ENCODE data around the gene OR1N1. TPM values are rescaled to one million over a fixed set of nuclear protein-coding genes. Genes with fewer than 3 reads are reported as not detected.

OR1N1 gene, protein sequence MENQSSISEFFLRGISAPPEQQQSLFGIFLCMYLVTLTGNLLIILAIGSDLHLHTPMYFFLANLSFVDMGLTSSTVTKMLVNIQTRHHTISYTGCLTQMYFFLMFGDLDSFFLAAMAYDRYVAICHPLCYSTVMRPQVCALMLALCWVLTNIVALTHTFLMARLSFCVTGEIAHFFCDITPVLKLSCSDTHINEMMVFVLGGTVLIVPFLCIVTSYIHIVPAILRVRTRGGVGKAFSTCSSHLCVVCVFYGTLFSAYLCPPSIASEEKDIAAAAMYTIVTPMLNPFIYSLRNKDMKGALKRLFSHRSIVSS
- total RNA-seq (2014; rRNA removed; shearing (Covaris generic)) (not detected in 2 replicates), polyA plus RNA-seq (2016; fragmentation: Nextera tagmentation; extraction: Ambion mirVana) (not detected in 2 replicates)
- long read RNA-seq = 0 reads

DNA sequence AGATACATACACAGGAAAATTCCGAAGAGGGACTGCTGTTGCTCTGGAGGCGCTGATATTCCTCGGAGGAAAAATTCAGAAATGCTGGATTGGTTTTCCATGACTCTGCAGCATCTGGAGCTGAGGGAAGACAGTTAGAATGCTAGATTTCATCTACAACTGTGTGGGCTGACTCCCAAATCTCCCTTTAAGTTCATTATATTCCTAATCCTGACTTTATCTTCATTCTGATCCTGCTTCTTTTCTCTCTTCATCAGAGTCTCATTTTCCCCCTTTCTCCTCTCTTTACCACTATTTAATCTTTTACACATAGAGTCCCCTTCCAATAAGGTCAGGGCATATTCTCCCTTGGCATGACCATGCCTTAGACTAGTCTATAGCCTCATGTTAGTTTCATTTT lies at the start of gene OR1N1:
TSS of gene OR1N1 (minus strand) at position 101 of the 400 bp plus-strand sequence. CDS start at position 101, 0 bp downstream.
- TF ChIP-seq NANOG (IDR thresholded peaks at IDR 0.05; ENCODE audit: borderline replicate concordance) (no peak), ZNF114 (CRISPR knock-in tag; IDR thresholded peaks at IDR 0.05) (no peak), POLR2AphosphoS5 (IDR thresholded peaks at IDR 0.05; ENCODE audit: low read depth) (no peak), ZNF331 (CRISPR knock-in tag; IDR thresholded peaks at IDR 0.05; ENCODE audit: low read depth) (no peak), CREB1 (CRISPR knock-in tag; IDR thresholded peaks at IDR 0.05; ENCODE audit: low read depth) (no peak), EZH2phosphoT487 (IDR thresholded peaks at IDR 0.05; ENCODE audit: unreplicated experiment) (no peak), JUNB (IDR thresholded peaks at IDR 0.05; ENCODE audit: unreplicated experiment) (no peak), STAT1 (IDR thresholded peaks at IDR 0.05; ENCODE audit: unreplicated experiment) (no peak)
- TF ChIP-seq, protein P1, sequence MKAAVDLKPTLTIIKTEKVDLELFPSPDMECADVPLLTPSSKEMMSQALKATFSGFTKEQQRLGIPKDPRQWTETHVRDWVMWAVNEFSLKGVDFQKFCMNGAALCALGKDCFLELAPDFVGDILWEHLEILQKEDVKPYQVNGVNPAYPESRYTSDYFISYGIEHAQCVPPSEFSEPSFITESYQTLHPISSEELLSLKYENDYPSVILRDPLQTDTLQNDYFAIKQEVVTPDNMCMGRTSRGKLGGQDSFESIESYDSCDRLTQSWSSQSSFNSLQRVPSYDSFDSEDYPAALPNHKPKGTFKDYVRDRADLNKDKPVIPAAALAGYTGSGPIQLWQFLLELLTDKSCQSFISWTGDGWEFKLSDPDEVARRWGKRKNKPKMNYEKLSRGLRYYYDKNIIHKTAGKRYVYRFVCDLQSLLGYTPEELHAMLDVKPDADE (IDR thresholded peaks at IDR 0.05) = no peak
- TF ChIP-seq, protein P2, sequence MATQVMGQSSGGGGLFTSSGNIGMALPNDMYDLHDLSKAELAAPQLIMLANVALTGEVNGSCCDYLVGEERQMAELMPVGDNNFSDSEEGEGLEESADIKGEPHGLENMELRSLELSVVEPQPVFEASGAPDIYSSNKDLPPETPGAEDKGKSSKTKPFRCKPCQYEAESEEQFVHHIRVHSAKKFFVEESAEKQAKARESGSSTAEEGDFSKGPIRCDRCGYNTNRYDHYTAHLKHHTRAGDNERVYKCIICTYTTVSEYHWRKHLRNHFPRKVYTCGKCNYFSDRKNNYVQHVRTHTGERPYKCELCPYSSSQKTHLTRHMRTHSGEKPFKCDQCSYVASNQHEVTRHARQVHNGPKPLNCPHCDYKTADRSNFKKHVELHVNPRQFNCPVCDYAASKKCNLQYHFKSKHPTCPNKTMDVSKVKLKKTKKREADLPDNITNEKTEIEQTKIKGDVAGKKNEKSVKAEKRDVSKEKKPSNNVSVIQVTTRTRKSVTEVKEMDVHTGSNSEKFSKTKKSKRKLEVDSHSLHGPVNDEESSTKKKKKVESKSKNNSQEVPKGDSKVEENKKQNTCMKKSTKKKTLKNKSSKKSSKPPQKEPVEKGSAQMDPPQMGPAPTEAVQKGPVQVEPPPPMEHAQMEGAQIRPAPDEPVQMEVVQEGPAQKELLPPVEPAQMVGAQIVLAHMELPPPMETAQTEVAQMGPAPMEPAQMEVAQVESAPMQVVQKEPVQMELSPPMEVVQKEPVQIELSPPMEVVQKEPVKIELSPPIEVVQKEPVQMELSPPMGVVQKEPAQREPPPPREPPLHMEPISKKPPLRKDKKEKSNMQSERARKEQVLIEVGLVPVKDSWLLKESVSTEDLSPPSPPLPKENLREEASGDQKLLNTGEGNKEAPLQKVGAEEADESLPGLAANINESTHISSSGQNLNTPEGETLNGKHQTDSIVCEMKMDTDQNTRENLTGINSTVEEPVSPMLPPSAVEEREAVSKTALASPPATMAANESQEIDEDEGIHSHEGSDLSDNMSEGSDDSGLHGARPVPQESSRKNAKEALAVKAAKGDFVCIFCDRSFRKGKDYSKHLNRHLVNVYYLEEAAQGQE (IDR thresholded peaks at IDR 0.05; ENCODE audit: unreplicated experiment) = no peak
- TF ChIP-seq, protein P3, sequence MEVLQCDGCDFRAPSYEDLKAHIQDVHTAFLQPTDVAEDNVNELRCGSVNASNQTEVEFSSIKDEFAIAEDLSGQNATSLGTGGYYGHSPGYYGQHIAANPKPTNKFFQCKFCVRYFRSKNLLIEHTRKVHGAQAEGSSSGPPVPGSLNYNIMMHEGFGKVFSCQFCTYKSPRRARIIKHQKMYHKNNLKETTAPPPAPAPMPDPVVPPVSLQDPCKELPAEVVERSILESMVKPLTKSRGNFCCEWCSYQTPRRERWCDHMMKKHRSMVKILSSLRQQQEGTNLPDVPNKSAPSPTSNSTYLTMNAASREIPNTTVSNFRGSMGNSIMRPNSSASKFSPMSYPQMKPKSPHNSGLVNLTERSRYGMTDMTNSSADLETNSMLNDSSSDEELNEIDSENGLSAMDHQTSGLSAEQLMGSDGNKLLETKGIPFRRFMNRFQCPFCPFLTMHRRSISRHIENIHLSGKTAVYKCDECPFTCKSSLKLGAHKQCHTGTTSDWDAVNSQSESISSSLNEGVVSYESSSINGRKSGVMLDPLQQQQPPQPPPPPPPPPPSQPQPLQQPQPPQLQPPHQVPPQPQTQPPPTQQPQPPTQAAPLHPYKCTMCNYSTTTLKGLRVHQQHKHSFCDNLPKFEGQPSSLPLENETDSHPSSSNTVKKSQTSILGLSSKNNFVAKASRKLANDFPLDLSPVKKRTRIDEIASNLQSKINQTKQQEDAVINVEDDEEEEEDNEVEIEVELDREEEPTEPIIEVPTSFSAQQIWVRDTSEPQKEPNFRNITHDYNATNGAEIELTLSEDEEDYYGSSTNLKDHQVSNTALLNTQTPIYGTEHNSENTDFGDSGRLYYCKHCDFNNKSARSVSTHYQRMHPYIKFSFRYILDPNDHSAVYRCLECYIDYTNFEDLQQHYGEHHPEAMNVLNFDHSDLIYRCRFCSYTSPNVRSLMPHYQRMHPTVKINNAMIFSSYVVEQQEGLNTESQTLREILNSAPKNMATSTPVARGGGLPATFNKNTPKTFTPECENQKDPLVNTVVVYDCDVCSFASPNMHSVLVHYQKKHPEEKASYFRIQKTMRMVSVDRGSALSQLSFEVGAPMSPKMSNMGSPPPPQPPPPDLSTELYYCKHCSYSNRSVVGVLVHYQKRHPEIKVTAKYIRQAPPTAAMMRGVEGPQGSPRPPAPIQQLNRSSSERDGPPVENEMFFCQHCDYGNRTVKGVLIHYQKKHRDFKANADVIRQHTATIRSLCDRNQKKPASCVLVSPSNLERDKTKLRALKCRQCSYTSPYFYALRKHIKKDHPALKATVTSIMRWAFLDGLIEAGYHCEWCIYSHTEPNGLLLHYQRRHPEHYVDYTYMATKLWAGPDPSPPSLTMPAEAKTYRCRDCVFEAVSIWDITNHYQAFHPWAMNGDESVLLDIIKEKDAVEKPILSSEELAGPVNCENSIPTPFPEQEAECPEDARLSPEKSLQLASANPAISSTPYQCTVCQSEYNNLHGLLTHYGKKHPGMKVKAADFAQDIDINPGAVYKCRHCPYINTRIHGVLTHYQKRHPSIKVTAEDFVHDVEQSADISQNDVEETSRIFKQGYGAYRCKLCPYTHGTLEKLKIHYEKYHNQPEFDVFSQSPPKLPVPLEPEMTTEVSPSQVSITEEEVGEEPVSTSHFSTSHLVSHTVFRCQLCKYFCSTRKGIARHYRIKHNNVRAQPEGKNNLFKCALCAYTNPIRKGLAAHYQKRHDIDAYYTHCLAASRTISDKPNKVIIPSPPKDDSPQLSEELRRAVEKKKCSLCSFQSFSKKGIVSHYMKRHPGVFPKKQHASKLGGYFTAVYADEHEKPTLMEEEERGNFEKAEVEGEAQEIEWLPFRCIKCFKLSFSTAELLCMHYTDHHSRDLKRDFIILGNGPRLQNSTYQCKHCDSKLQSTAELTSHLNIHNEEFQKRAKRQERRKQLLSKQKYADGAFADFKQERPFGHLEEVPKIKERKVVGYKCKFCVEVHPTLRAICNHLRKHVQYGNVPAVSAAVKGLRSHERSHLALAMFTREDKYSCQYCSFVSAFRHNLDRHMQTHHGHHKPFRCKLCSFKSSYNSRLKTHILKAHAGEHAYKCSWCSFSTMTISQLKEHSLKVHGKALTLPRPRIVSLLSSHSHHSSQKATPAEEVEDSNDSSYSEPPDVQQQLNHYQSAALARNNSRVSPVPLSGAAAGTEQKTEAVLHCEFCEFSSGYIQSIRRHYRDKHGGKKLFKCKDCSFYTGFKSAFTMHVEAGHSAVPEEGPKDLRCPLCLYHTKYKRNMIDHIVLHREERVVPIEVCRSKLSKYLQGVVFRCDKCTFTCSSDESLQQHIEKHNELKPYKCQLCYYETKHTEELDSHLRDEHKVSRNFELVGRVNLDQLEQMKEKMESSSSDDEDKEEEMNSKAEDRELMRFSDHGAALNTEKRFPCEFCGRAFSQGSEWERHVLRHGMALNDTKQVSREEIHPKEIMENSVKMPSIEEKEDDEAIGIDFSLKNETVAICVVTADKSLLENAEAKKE (CRISPR knock-in tag; IDR thresholded peaks at IDR 0.05) = no peak
- Histone ChIP-seq H2AFZ (no peak within 1 kb of the TSS), H3F3A (replicated peaks; ENCODE audit: low read depth) (no peaks in the 10 kb centered on the region), H3K27ac (ENCODE audit: low read depth) (no peak within 1 kb of the TSS), H3K36me3 (ENCODE audit: insufficient read depth) (no peaks in the 10 kb centered on the region; the same call in 1 of the 2 replicates), H3K4me1 (ENCODE audit: insufficient read depth) (no peaks in the 10 kb centered on the region), H3K4me2 (no peak within 1 kb of the TSS), H4K20me1 (replicated peaks; ENCODE audit: insufficient read depth) (no peaks in the 10 kb centered on the region), H3K79me2 (replicated peaks; ENCODE audit: insufficient read depth) (no peaks in the 10 kb centered on the region), H3K9me2 (ENCODE audit: insufficient read depth) (no peaks in the 10 kb centered on the region), H3K4me3 (no peak within 1 kb of the TSS), H3K27me3 (ENCODE audit: insufficient read depth) (no peaks in the 10 kb centered on the region)
- DNase-seq (ENCODE audit: low spot score) (no peak), ATAC-seq (no peak)
- Mint-ChIP-seq H3K27me3 (ENCODE audit: insufficient read depth, low read depth, poor library complexity) (peaks cover 1% of the 10 kb centered on the region), H3K4me3 (no peak within 1 kb of the TSS), H3K9me3 (peaks cover 91% of the 10 kb centered on the region), H3K27ac (no peak within 1 kb of the TSS), H3K4me1 (no peaks in the 10 kb centered on the region), H3K36me3 (ENCODE audit: low read depth) (peaks cover 17% of the 10 kb centered on the region)
